HG03064 (cell line): Measurements from ENCODE around the gene FAM3B.

ENCODE experiments used
- ATAC-seq: cut with Tn5 transposase; IDR thresholded peaks from one replicate; pipeline ENCODE4 v1.9.1; 2021; ENCODE audit warnings: low read depth; ENCODE audit not compliant: unreplicated experiment

Gene FAM3B

DNA sequence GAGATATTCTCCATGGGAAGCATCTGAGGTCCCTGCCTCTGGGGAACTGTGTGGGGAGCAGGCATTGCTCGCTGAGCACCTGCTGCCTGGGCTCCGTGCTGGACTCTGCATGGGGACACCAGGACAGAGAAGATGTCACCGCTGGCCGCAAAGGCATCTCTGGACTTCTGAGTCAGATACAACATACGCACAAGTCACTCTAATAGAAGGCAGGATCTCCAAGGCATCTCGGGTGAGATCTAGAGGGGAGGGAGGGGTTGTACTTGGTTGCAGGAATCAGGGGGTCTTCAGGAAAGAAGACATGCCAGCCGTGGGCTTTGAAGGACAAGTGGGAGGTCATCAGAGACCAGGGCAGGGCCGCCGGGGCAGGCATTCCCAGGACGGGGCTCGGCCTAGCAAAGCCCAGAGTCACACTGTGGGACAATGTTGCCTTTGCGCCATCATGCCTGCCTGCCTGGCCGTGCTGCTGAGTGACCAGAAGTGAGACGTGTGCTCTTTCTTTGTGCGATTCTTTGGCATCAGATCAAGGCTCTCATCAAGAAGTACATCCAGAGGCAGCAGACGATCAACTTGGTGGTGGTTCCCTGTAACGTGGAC, 73.5 kb downstream of the FAM3B start:
- no peak for ATAC-seq

GRCh38 chr21:41393876-41394465, 77.4 kb downstream of the FAM3B start:
- ATAC-seq = no peak

DNA sequence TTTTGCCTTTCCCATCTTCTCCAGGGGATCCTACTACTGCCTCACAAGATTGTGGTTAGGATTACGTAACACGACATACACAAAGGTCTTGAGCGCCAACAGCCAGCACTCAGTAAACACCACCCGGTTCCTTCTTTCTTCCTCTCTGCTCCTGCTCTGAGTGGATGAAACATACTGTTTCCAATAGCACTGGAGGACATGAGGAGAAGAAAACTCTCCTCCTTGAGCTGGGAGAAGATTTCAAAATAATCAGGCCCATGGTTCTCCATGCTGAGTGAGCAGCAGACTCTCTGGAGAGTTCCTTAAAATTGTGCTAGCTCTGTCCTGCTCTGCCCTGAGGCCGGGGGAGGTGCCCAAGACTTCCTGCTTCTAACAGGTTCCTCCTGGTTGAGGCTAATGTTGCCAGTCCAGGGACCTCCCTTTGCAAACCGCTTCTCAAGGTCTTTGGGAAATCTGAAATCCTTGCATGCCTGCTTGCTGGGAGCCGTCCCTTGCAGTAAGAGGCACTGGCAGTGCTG, 80.0 kb downstream of the FAM3B start:
- no peak for ATAC-seq

DNA sequence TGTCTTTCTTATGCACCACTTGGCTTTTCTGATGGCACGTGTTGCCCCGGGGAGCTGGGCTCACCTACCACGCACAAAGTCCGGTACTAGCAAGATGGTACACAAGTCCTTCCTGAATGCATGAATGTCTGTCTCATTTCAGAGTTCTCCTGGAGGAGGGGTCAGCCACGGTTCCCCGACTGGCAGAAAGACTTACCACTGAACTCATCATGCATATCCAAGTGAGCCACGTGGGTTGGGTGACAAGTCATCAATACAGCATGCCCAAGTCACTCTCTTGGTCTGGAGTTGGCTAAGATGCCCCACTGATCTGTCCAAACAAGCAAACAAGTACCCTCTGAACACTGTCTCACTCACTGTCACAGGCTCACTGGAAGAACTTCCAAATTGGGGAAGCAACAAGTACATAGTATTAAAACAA, 80.9 kb downstream of the FAM3B start:
- no peak for ATAC-seq

- ATAC-seq = no peak
Observed at GRCh38 chr21:41398251-41398650, 81.7 kb downstream of the FAM3B start.

- ATAC-seq = no peak
Observed at GRCh38 chr21:41398831-41399230, 82.2 kb downstream of the FAM3B start.

- ATAC-seq = no peak
Observed at GRCh38 chr21:41399246-41399800, 82.7 kb downstream of the FAM3B start.

GRCh38 chr21:41402231-41402630, 85.6 kb downstream of the FAM3B start:
- ATAC-seq = no peak

GRCh38 chr21:41402796-41403195, 86.2 kb downstream of the FAM3B start:
- ATAC-seq = no peak

- ATAC-seq = no peak
Observed at GRCh38 chr21:41403331-41403730, 86.7 kb downstream of the FAM3B start.

DNA sequence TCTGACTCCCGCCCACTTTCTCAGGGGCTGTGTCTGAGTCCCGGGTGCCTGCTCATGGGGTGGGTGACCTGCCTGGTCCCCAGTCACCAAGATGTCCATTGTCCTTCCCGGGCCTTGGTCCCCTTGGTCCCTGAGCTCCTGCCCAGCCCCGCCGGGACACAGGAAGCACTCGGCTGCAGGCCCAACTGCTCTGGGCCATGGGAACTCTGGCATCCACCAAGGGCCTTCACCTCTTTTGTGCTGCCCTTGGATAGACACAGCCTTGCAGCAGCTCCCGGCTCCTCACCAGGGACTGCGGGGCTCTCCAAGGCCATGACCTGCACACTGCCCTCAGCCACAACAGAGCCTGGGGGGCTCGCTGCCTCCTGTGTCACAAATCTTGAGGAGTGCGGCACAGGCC, 87.4 kb downstream of the FAM3B start:
- ATAC-seq = no peak

GRCh38 chr21:41405321-41405720, 88.7 kb downstream of the FAM3B start:
- no peak for ATAC-seq

GRCh38 chr21:41406340-41406739, 89.7 kb downstream of the FAM3B start:
- no peak for ATAC-seq
